Stomach (tissue), 4 donors: ENCODE measurements around the gene NAALADL1.
A peak's percentile ranks its signal among the peaks of the same experiment; 100 is the strongest.

Experiments used
- CTCF ChIP-seq, 7 experiments: fragments of 450-650 bp in 4 of 7; fragments of 200-600 bp in 3 of 7; sonication (generic) in 3 of 7; IDR thresholded peaks; one replicate each; pipeline ENCODE4 v1.5.1; 2016 to 2019; ENCODE audit warnings: antibody characterized with exemption in 7 of 7, control low read depth in 2 of 7, mild to moderate bottlenecking in 1 of 7
- POLR2A ChIP-seq, 4 donors: fragments of 450-650 bp; IDR thresholded peaks; one replicate each; pipeline ENCODE4 v1.6.1; 2016; ENCODE audit warnings: antibody characterized with exemption in 4 of 4, control low read depth in 2 of 4, mild to moderate bottlenecking in 1 of 4, moderate library complexity in 1 of 4
- POLR2AphosphoS5 ChIP-seq, 3 donors: sonication (generic); formaldehyde crosslinking; IDR thresholded peaks; one replicate each; pipeline ENCODE4 v1.6.1; 2016; ENCODE audit warnings: antibody characterized with exemption in 3 of 3

DNA sequence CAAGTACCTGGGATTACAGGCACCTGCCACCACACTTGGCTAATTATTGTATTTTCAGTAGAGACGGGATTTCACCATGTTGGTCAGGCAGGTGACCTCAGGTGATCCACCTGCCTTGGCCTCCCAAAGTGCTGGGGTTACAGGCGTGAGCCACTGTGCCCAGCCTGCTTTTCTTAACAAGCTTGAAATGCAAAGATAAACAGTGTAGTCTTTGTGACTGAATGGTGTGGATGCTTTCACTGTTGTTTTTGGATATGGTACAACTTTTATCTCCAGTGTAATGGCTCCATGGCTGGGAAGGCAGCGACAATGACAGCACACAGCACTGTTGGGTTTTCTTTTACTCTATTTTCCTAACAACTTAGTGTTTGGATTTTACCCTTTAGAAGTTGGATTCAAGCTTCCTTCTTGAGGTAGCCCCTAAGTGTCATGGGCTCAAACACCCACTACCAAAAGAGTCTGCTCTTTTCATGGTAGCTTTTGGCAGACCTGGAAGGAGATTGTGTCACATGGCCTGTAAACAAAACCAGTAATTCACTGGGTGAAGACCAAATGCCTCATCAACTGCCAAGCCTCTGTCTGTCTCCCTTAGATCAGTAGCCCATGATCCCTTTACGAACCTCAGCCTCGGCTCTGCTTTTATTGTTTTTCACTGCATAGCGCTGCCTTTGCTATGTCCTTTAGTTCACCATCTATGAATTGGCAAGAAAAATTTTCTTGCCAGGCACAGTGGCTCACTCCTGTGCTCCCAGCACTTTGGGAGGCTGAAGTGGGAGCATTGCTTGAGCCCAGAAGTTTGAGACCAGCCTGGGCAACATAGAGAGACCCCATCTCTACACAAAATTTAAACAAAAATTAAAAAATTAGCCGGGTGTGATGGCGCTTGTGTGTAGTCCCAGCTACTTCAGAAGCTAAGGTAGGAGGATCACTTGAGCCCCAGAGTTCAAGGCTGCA lies 44.1 kb upstream of the NAALADL1 start:
- TF ChIP-seq CTCF (IDR thresholded peaks at IDR 0.05): no peak
- no peak for TF ChIP-seq POLR2A (IDR thresholded peaks at IDR 0.05)
- TF ChIP-seq POLR2AphosphoS5 (IDR thresholded peaks at IDR 0.05): peak in 2 of 3 donors; percentile 11 to 65
